ENCODE measurements around the gene HIBCH. TPM values are rescaled to one million over a fixed set of nuclear protein-coding genes. Genes with fewer than 3 reads are reported as not detected.

HIBCH gene
- total and polyA plus RNA-seq, 2 of the 13 experiments (the other 11 are each of a cell fraction or from before 2014, with no cell fraction given): 18.8 to 49.5 TPM

DNA sequence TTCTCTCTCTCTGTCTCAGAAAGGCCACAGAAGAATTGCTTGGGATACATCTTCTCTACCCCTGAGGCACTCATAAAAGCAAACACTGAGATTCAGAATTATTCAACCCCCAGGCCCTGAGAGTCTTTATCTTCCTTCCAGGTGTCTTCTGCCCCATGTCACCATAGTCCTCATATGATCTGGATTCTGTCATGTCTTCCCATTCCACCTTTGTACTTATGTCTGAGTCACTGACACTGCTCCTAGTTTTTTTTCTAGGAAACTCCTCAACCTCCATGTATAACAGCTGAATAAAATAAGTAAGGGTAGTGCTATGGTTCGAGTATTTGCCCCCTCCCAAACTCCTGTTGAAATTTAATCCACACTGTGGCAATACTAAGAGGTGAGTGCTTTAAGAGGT lies 11.6 kb downstream of the HIBCH start (continued):
- TF ChIP-seq, protein P1, sequence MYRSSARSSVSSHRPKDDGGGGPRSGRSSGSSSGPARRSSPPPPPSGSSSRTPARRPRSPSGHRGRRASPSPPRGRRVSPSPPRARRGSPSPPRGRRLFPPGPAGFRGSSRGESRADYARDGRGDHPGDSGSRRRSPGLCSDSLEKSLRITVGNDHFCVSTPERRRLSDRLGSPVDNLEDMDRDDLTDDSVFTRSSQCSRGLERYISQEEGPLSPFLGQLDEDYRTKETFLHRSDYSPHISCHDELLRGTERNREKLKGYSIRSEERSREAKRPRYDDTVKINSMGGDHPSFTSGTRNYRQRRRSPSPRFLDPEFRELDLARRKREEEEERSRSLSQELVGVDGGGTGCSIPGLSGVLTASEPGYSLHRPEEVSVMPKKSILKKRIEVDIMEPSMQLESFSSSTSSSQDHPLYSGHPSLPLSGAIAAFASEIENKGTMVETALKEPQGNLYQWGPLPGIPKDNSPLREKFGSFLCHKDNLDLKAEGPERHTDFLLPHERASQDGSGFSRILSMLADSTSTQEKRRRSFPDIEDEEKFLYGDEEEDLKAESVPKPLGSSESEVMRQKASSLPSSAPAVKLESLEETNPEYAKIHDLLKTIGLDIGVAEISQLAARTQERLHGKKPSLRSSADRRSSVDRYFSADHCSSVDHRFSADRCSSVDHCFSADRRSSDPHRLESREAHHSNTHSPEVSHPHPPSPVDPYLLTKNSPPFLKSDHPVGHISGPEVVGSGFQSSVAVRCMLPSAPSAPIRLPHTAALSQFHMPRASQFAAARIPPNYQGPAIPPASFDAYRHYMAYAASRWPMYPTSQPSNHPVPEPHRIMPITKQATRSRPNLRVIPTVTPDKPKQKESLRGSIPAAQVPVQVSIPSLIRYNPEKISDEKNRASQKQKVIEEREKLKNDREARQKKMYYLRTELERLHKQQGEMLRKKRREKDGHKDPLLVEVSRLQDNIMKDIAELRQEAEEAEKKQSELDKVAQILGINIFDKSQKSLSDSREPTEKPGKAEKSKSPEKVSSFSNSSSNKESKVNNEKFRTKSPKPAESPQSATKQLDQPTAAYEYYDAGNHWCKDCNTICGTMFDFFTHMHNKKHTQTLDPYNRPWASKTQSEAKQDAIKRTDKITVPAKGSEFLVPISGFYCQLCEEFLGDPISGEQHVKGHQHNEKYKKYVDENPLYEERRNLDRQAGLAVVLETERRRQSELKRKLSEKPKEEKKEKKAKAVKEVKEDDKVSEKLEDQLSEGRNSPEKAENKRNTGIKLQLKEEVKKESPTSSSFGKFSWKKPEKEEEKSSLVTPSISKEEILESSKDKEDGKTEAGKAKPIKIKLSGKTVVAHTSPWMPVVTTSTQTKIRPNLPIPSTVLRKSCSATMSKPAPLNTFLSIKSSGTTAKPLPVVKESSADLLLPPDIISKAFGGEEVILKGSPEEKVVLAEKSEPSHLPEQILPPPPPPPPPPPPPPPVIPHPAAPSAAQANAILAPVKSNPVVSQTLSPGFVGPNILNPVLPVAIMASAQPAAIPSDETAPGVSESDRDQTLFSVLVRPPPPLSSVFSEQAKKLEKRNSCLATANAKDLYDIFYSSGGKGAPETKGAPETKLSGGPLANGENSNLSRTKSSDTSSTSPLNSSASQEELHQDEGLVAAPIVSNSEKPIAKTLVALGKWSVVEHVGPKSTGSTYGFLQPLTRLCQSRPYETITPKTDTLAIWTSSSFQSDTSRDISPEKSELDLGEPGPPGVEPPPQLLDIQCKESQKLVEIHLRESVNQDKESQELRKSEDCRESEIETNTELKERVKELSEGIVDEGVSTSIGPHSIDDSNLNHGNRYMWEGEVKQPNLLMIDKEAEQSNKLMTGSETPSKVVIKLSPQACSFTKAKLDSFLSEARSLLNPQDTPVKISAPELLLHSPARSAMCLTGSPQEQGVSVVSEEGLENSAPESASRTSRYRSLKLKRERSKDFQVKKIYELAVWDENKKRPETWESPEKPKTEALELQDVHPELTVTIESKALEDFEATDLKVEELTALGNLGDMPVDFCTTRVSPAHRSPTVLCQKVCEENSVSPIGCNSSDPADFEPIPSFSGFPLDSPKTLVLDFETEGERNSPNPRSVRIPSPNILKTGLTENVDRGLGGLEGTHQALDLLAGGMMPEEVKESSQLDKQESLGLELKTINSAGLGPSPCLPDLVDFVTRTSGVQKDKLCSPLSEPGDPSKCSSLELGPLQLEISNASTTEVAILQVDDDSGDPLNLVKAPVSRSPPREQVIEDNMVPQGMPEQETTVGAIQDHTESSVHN (CRISPR knock-in tag; IDR thresholded peaks at IDR 0.05): no peak

DNA sequence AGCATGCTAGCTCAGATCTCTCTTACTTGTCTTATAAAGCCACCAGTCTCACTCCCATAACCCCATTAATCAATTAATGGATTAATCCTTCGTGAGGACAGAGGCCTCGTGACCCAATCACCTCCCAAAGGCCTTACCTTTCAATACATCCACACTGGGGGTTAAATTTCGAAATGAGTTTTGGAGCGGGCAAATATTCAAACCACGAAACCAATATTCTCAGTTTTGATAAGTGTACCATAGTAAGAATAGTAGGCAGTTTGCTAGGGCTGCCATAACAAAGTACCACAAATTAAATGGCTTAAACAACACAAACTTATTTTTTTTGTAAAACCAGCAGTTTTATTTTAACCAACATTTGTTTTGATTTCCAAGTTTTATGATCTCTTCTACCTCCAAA lies 15.2 kb downstream of the HIBCH start:
- TF ChIP-seq ZNF713 (CRISPR knock-in tag; IDR thresholded peaks at IDR 0.05): no peak
- TF ChIP-seq POLR2A (IDR thresholded peaks at IDR 0.05; ENCODE audit: insufficient read depth in 1 of 2, low read depth in 2 of 2, low read length in 2 of 2): no peak
- no peak for TF ChIP-seq JUN (CRISPR knock-in tag; IDR thresholded peaks at IDR 0.05)
- no peak for TF ChIP-seq FOXO1 (CRISPR knock-in tag; IDR thresholded peaks at IDR 0.05)
- TF ChIP-seq, protein P2, sequence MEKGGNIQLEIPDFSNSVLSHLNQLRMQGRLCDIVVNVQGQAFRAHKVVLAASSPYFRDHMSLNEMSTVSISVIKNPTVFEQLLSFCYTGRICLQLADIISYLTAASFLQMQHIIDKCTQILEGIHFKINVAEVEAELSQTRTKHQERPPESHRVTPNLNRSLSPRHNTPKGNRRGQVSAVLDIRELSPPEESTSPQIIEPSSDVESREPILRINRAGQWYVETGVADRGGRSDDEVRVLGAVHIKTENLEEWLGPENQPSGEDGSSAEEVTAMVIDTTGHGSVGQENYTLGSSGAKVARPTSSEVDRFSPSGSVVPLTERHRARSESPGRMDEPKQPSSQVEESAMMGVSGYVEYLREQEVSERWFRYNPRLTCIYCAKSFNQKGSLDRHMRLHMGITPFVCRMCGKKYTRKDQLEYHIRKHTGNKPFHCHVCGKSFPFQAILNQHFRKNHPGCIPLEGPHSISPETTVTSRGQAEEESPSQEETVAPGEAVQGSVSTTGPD (CRISPR knock-in tag; IDR thresholded peaks at IDR 0.05): no peak
- TF ChIP-seq, protein P3, sequence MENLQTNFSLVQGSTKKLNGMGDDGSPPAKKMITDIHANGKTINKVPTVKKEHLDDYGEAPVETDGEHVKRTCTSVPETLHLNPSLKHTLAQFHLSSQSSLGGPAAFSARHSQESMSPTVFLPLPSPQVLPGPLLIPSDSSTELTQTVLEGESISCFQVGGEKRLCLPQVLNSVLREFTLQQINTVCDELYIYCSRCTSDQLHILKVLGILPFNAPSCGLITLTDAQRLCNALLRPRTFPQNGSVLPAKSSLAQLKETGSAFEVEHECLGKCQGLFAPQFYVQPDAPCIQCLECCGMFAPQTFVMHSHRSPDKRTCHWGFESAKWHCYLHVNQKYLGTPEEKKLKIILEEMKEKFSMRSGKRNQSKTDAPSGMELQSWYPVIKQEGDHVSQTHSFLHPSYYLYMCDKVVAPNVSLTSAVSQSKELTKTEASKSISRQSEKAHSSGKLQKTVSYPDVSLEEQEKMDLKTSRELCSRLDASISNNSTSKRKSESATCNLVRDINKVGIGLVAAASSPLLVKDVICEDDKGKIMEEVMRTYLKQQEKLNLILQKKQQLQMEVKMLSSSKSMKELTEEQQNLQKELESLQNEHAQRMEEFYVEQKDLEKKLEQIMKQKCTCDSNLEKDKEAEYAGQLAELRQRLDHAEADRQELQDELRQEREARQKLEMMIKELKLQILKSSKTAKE (CRISPR knock-in tag; IDR thresholded peaks at IDR 0.05; ENCODE audit: borderline replicate concordance): no peak
- no peak for TF ChIP-seq ZKSCAN1 (IDR thresholded peaks at IDR 0.05; ENCODE audit: low read length)
- TF ChIP-seq, protein P4, sequence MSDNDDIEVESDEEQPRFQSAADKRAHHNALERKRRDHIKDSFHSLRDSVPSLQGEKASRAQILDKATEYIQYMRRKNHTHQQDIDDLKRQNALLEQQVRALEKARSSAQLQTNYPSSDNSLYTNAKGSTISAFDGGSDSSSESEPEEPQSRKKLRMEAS (IDR thresholded peaks at IDR 0.05): no peak
- Histone ChIP-seq H3K27me3 (ENCODE audit: control insufficient read depth in 1 of 2, insufficient read depth in 2 of 2, low read length in 2 of 2) (no peaks in the 10 kb centered on the region), H3K36me3 (replicated peaks in 1 of 2; ENCODE audit: control insufficient read depth in 1 of 2, insufficient read depth in 2 of 2, low read length in 2 of 2) (peaks cover 9 to 36% of the 10 kb centered on the region in 2 experiments), H4K20me1 (ENCODE audit: insufficient read depth, low read length) (no peaks in the 10 kb centered on the region), H3K27ac (ENCODE audit: extremely low read length, insufficient read depth, low read length) (no peak overlapping the region), H3K4me1 (ENCODE audit: insufficient read depth, low read length) (no peaks in the 10 kb centered on the region), H3K9me3 (ENCODE audit: low read length) (no peaks in the 10 kb centered on the region), H3K4me2 (ENCODE audit: low read depth, low read length) (no peak overlapping the region), H2AFZ (ENCODE audit: low read length) (no peak overlapping the region), H3K4me3 (replicated peaks in 1 of 3; ENCODE audit: insufficient read depth in 1 of 3, low read depth in 2 of 3, low read length in 3 of 3) (no peak overlapping the region), H3K79me2 (ENCODE audit: insufficient read depth, low read length) (peaks cover 5% of the 10 kb centered on the region), H3K9ac (ENCODE audit: insufficient read depth, low read depth, low read length) (no peak overlapping the region)
- in situ Hi-C loops (cut with HindIII; ENCODE audit: extremely low pct_ligation_motif_present, low pct_unique_long_range_greater_than_20kb): no loop called here
- FAIRE-seq (no peak), DNase-seq (ENCODE audit: low spot score) (no peak), ATAC-seq (no peak)
- ChIA-PET CTCF (ENCODE audit: low intra/inter-chr PET ratio, low total read pairs) (no interaction called here), POLR2A (no interaction called here)
- no TSS peak for BruUV-seq (replicated peaks)
- 95% methylated on average over 5 of the region's 5 CpGs for WGBS (ENCODE audit: low lambda C conversion rate)
- intact Hi-C loops (cut with micrococcal nuclease; ENCODE audit: unreplicated experiment): no loop called here
